ENCODE results near the gene MIOX. TPM values are rescaled to one million over a fixed set of nuclear protein-coding genes. Genes with fewer than 3 reads are reported as not detected.
"Not testable (repeated sequence)": the region's sequence is repeated elsewhere in the genome, so short reads cannot be mapped to it uniquely, and the experiment has no call there.

The MIOX gene
- total RNA-seq, 1 experiment from 2014 or later: 1.5 TPM

- peak in 1 of 2 experiments; percentile 52 for DNase-seq
- CTCF ChIA-PET: interaction anchor here (1.3 kb wide), 1 partner anchor 31 kb away, joined by 5 read pairs; the partner anchor contains the start of gene SYCE3
Measured at GRCh38 chr22:50531546-50531961, 44.9 kb downstream of the MIOX start.

GRCh38 chr22:50531962-50532674, 45.5 kb downstream of the MIOX start:
- Histone ChIP-seq H3K4me3 (peak overlapping the region; percentile 87), H3K9me2 (ENCODE audit: insufficient read depth) (no peaks in the 10 kb centered on the region), H3K4me1 (replicated peaks; ENCODE audit: insufficient read depth) (peaks cover 26% of the 10 kb centered on the region), H4K20me1 (ENCODE audit: insufficient read depth) (no peaks in the 10 kb centered on the region), H3K27me3 (ENCODE audit: insufficient read depth, low read depth) (no peaks in the 10 kb centered on the region), H3K4me2 (peak overlapping the region; percentile 85), H3K27ac (peak overlapping the region; percentile 60), H3K36me3 (ENCODE audit: low read depth) (no peaks in the 10 kb centered on the region), H3K79me2 (ENCODE audit: low read depth) (no peaks in the 10 kb centered on the region), H3F3A (ENCODE audit: insufficient read depth, low read depth) (peaks cover 54% of the 10 kb centered on the region), H3K9me3 (ENCODE audit: insufficient read depth, low read depth) (no peaks in the 10 kb centered on the region), H2AFZ (peak overlapping the region; percentile 78)
- intact Hi-C loops (cut with micrococcal nuclease; ENCODE audit: unreplicated experiment): loop anchor here (2.0 kb wide), 1 partner anchor 31 kb away; the partner anchor contains the start of gene SYCE3
- CTCF ChIA-PET: interaction anchor here (0.6 to 1.3 kb wide), 2 partner anchors 29 to 31 kb away, joined by 3 to 5 read pairs; partner anchors contain the start of gene SYCE3
- BruUV-seq (replicated peaks): no TSS peak
- POLR2A ChIA-PET (ENCODE audit: unreplicated experiment): interaction anchor here (1.2 kb wide), 1 partner anchor 31 kb away, joined by 3 read pairs; the partner anchor contains the start of gene SYCE3
- peak; percentile 69 to 76 for DNase-seq
- no peak for TF ChIP-seq CTCF (conservative IDR thresholded peaks at IDR 0.05)
- no peak for TF ChIP-seq EZH2 (IDR thresholded peaks at IDR 0.05; ENCODE audit: low read depth)

More at GRCh38 chr22:50531546-50531961, 44.9 kb downstream of the MIOX start:
- Histone ChIP-seq H3K27ac (peak overlapping the region; percentile 60), H3K36me3 (ENCODE audit: low read depth) (no peaks in the 10 kb centered on the region), H3K4me2 (peak overlapping the region; percentile 85), H3K27me3 (ENCODE audit: insufficient read depth, low read depth) (no peaks in the 10 kb centered on the region), H3K4me3 (peak overlapping the region; percentile 87), H2AFZ (peak overlapping the region; percentile 78), H3K9me3 (ENCODE audit: insufficient read depth, low read depth) (no peaks in the 10 kb centered on the region), H3K9me2 (ENCODE audit: insufficient read depth) (no peaks in the 10 kb centered on the region), H3K4me1 (replicated peaks; ENCODE audit: insufficient read depth) (peaks cover 26% of the 10 kb centered on the region), H3F3A (ENCODE audit: insufficient read depth, low read depth) (peaks cover 55% of the 10 kb centered on the region), H3K79me2 (ENCODE audit: low read depth) (no peaks in the 10 kb centered on the region), H4K20me1 (ENCODE audit: insufficient read depth) (no peaks in the 10 kb centered on the region)
- intact Hi-C loops (cut with micrococcal nuclease; ENCODE audit: unreplicated experiment): loop anchor here (2.0 kb wide), 1 partner anchor 31 kb away; the partner anchor contains the start of gene SYCE3
- TF ChIP-seq CTCF (conservative IDR thresholded peaks at IDR 0.05) (no peak), EZH2 (IDR thresholded peaks at IDR 0.05; ENCODE audit: low read depth) (no peak)
- POLR2A ChIA-PET (ENCODE audit: unreplicated experiment): interaction anchor here (1.2 kb wide), 1 partner anchor 31 kb away, joined by 3 read pairs; the partner anchor contains the start of gene SYCE3
- BruUV-seq (replicated peaks): no TSS peak

GRCh38 chr22:50532824-50533796, 46.5 kb downstream of the MIOX start:
- TF ChIP-seq EZH2 (IDR thresholded peaks at IDR 0.05; ENCODE audit: low read depth) (no peak), CTCF (conservative IDR thresholded peaks at IDR 0.05) (no peak)
- Histone ChIP-seq H3K9me3 (ENCODE audit: insufficient read depth, low read depth) (no peaks in the 10 kb centered on the region), H2AFZ (no peak overlapping the region), H3K79me2 (ENCODE audit: low read depth) (no peaks in the 10 kb centered on the region), H3K27ac (peak overlapping the region; percentile 60; the same call in 1 of the 2 replicates), H3K4me1 (replicated peaks; ENCODE audit: insufficient read depth) (peaks cover 28% of the 10 kb centered on the region), H4K20me1 (ENCODE audit: insufficient read depth) (no peaks in the 10 kb centered on the region), H3K9me2 (ENCODE audit: insufficient read depth) (no peaks in the 10 kb centered on the region), H3K36me3 (ENCODE audit: low read depth) (no peaks in the 10 kb centered on the region), H3K4me2 (peak overlapping the region; percentile 85), H3K4me3 (peak overlapping the region; percentile 87; the same call in 1 of the 2 replicates), H3K27me3 (ENCODE audit: insufficient read depth, low read depth) (no peaks in the 10 kb centered on the region), H3F3A (ENCODE audit: insufficient read depth, low read depth) (peaks cover 54% of the 10 kb centered on the region)
- intact Hi-C loops (cut with micrococcal nuclease; ENCODE audit: unreplicated experiment): no loop called here
- DNase-seq: no peak
- ChIA-PET CTCF (interaction anchor here (0.6 kb wide), 1 partner anchor 67 kb away, joined by 3 read pairs; no protein-coding TSS in a partner anchor), POLR2A (ENCODE audit: unreplicated experiment) (interaction anchor here (1.2 kb wide), 1 partner anchor 30 kb away, joined by 3 read pairs; the partner anchor contains the start of gene SYCE3)
- BruUV-seq (replicated peaks): no TSS peak

- H3K9me3 ChIP-seq (ENCODE audit: insufficient read depth, low read depth); BruUV-seq (replicated peaks); H3K4me2 ChIP-seq; POLR2A ChIA-PET (ENCODE audit: unreplicated experiment); H3K27me3 ChIP-seq (ENCODE audit: insufficient read depth, low read depth); H3K4me3 ChIP-seq; H4K20me1 ChIP-seq (ENCODE audit: insufficient read depth); H3K79me2 ChIP-seq (ENCODE audit: low read depth); H3K9me2 ChIP-seq (ENCODE audit: insufficient read depth); H2AFZ ChIP-seq; H3K36me3 ChIP-seq (ENCODE audit: low read depth); DNase-seq; intact Hi-C loops (cut with micrococcal nuclease; ENCODE audit: unreplicated experiment): not testable (repeated sequence)
- Histone ChIP-seq H3K4me1 (replicated peaks; ENCODE audit: insufficient read depth) (peaks cover 38% of the 10 kb centered on the region), H3K27ac (peak overlapping the region; percentile 13; the same call in 1 of the 2 replicates), H3F3A (ENCODE audit: insufficient read depth, low read depth) (peaks cover 54% of the 10 kb centered on the region)
- CTCF ChIA-PET: interaction anchor here (0.6 kb wide), 1 partner anchor 66 kb away, joined by 3 read pairs; no protein-coding TSS in a partner anchor
Measured at GRCh38 chr22:50533856-50534711, 47.4 kb downstream of the MIOX start.

All from PC-9 (cell line).